T47D (cell line): Measurements from ENCODE around the gene CHN2.

ENCODE experiments used
- DNase-seq, 2 experiments: peaks; one replicate each; pipeline versions ENCODE4 v3.0.0 to v3.0.0-alpha.2; 2011 to 2012; ENCODE audit warnings: low read depth in 1 of 2, low spot score in 1 of 2
- JUND ChIP-seq: IDR thresholded peaks from 2 replicates; pipeline ENCODE4 v1.6.1; 2012; ENCODE audit warnings: low read depth
- in situ Hi-C: cut with HindIII; loops from 2 replicates; pipeline ENCODE4 v1.10.0; 2016; ENCODE audit warnings: low sequenced_read_pairs, low pct_unique_long_range_greater_than_20kb

The CHN2 gene

DNA sequence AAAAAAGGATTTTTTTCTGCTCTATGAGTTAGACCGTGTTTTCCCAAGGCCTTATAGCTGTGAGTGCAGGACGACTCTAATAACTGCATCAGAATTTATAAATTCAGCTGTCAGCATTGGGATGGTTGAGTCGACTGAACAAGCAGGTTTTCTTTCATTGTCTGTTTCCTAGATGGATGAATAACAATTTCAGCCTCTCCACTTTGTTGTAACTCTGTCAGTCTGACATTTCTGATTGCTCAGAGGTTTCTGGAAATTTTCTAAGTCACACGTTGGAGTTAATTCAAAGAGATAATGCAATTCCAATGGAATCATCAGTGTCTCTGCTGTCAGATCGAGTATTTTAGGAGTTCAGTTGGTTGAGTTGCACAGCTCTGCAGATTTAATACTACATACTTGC is 159.2 kb downstream of the CHN2 start:
- in situ Hi-C loops: no loop called here
- TF ChIP-seq JUND: no peak

GRCh38 chr7:29354340-29354739 is 159.8 kb downstream of the CHN2 start:
- no peak for TF ChIP-seq JUND
- no peak for DNase-seq
- in situ Hi-C loops: no loop called here

More for the DNA sequence above, 159.2 kb downstream of the CHN2 start:
- DNase-seq: no peak

GRCh38 chr7:29355388-29355787 is 160.8 kb downstream of the CHN2 start:
- TF ChIP-seq JUND: no peak
- no peak for DNase-seq

DNA sequence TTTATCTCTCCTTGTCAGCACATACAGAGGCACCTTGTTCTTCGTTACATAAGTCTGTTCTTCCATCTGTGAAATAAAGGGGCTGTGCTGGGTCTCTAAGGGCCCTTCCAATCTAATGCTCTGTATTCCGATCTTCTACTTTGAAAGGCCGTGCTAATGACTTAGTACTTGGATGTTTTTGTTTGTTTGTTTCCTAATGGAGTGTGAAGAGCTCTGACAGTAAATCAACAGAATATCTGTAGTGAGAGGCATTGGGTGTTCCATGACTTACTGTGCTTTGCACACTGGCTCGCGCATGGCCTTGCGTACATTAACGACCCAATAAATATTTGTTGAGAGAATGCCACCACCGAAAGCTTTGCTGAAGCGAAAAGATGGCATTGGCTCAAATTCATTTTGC is 162.1 kb downstream of the CHN2 start:
- DNase-seq: no peak
- in situ Hi-C loops: no loop called here
- TF ChIP-seq JUND: no peak

More at GRCh38 chr7:29355388-29355787, 160.8 kb downstream of the CHN2 start:
- in situ Hi-C loops: no loop called here

DNA sequence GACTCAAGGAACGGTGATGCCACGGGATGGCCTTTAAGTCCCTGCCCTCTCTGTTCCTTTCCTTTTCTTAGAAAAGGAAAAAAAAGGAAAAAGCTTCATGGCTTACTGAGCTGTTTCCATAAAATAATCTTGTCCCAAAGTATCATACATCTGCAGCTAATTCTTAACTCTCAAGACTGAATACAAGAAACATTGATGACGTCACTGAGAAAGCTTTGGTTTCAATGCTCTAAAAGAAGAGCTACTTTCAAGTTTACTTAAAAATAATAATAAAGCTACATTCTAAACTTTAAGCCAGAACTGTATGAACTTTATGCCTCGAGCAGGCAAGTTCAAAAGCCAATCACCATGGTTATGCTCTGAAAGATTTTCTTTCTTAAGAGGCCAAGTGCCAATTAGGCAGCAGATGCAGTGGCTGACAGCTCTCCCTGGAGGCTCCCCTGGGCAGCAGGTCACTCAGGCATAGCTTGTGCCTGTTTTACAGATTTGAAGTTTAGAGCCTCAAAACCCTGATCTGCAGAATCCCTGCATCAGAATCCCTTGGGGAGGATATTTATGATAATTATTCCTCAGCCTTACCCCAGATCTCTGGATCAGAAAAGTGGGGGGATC is 165.0 kb downstream of the CHN2 start:
- DNase-seq: no peak
- in situ Hi-C loops: no loop called here
- TF ChIP-seq JUND: no peak

- in situ Hi-C loops: no loop called here
- TF ChIP-seq JUND: no peak
- DNase-seq: no peak
Measured at GRCh38 chr7:29360633-29361625, 166.4 kb downstream of the CHN2 start.

GRCh38 chr7:29362380-29362779 is 167.8 kb downstream of the CHN2 start:
- TF ChIP-seq JUND: no peak
- DNase-seq: no peak
- in situ Hi-C loops: no loop called here

GRCh38 chr7:29363636-29364425 is 169.3 kb downstream of the CHN2 start:
- no peak for DNase-seq

GRCh38 chr7:29364661-29365060 is 170.1 kb downstream of the CHN2 start:
- TF ChIP-seq JUND: no peak
- in situ Hi-C loops: no loop called here
- DNase-seq: no peak

More at GRCh38 chr7:29363636-29364425, 169.3 kb downstream of the CHN2 start:
- in situ Hi-C loops: no loop called here
- no peak for TF ChIP-seq JUND

- TF ChIP-seq JUND: no peak
- in situ Hi-C loops: no loop called here
- DNase-seq: no peak
Measured at GRCh38 chr7:29365423-29365822, 170.8 kb downstream of the CHN2 start.

GRCh38 chr7:29367784-29368183 is 173.2 kb downstream of the CHN2 start:
- no peak for TF ChIP-seq JUND
- in situ Hi-C loops: no loop called here
- no peak for DNase-seq

- in situ Hi-C loops: no loop called here
- no peak for DNase-seq
- TF ChIP-seq JUND: no peak
Measured at GRCh38 chr7:29369909-29370488, 175.4 kb downstream of the CHN2 start.
